Hepatocyte (in vitro differentiated cells): ENCODE results near the gene ERCC6L2.

Experiments used
- CTCF ChIP-seq: fragments of 200-600 bp; sonication (generic); IDR thresholded peaks from 2 replicates; pipeline ENCODE4 v1.5.1; 2016; ENCODE audit warnings: antibody characterized with exemption, mild to moderate bottlenecking; ENCODE audit not compliant: poor library complexity
- EZH2phosphoT487 ChIP-seq: fragments of 200-600 bp; sonication (generic); IDR thresholded peaks from one replicate; pipeline ENCODE4 v1.6.1; 2018; ENCODE audit warnings: antibody characterized with exemption, mild to moderate bottlenecking, low read depth, moderate library complexity; ENCODE audit not compliant: unreplicated experiment, severe bottlenecking

DNA sequence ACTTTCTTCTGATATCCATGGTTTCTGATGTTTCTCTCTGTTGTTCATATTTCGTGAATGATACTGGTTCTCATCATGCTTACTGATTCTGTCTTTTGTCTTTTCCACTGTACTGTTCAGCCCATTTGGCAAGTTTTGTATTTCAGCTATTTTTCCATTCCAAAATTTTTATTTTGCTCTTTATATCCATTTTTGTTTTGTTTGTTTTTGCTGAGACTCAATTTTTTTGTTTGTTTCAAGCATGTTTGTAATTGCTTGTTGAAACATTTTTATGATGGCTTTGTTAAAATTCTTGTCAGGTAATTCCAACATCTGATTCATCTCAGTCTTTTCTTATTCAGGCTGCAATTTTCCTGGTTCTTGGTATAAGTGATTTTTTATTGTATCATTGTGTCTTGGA lies 64.0 kb downstream of the ERCC6L2 start:
- TF ChIP-seq CTCF (no peak), EZH2phosphoT487 (no peak)
